Osteocyte (in vitro differentiated cells): ENCODE data around the gene EHMT1. TPM values are rescaled to one million over a fixed set of nuclear protein-coding genes. Genes with fewer than 3 reads are reported as not detected.
A peak's percentile ranks its signal among the peaks of the same experiment; 100 is the strongest.

Source experiments
- DNase-seq: peaks from one replicate; pipeline ENCODE4 v3.0.0; 2021; ENCODE audit warnings: mixed read lengths; ENCODE audit not compliant: unreplicated experiment; ENCODE audit errors: extremely low spot score
- H3K27ac Mint-ChIP-seq: one replicate; pipeline ENCODE4 v1.8.0; 2021; ENCODE audit warnings: mild to moderate bottlenecking, mixed read lengths; ENCODE audit not compliant: unreplicated experiment
- H3K27me3 Mint-ChIP-seq: one replicate; pipeline ENCODE4 v1.8.0; 2021; ENCODE audit warnings: mixed read lengths; ENCODE audit not compliant: unreplicated experiment
- H3K36me3 Mint-ChIP-seq: one replicate; pipeline ENCODE4 v1.8.0; 2021; ENCODE audit warnings: mixed read lengths; ENCODE audit not compliant: unreplicated experiment
- H3K4me1 Mint-ChIP-seq: one replicate; pipeline ENCODE4 v1.8.0; 2021; ENCODE audit warnings: mixed read lengths; ENCODE audit not compliant: unreplicated experiment
- H3K4me3 Mint-ChIP-seq: one replicate; pipeline ENCODE4 v1.8.0; 2021; ENCODE audit warnings: mild to moderate bottlenecking, moderate library complexity, mixed read lengths; ENCODE audit not compliant: unreplicated experiment
- H3K9me3 Mint-ChIP-seq: one replicate; pipeline ENCODE4 v1.8.0; 2021; ENCODE audit warnings: mixed read lengths; ENCODE audit not compliant: unreplicated experiment
- CTCF ChIP-seq: fragments of 200-600 bp; sonication (generic); IDR thresholded peaks from 2 replicates; pipeline ENCODE4 v1.5.0; 2021; ENCODE audit warnings: antibody characterized with exemption, mild to moderate bottlenecking, moderate library complexity
- total RNA-seq: library from RNA; stranded (reverse); gene quantifications from 2 replicates; pipeline ENCODE4 v1.2.1, GENCODE V29; 2021

The EHMT1 gene
- total RNA-seq, 1 donor from 2014 or later, result 88.6 TPM

- H3K4me3 Mint-ChIP-seq, result no peak overlapping the region
- no peak for DNase-seq
- H3K27ac Mint-ChIP-seq, result no peak overlapping the region
- no peaks in the 10 kb centered on the region for H3K27me3 Mint-ChIP-seq
- no peaks in the 10 kb centered on the region for H3K9me3 Mint-ChIP-seq
- no peaks in the 10 kb centered on the region for H3K36me3 Mint-ChIP-seq
- TF ChIP-seq CTCF, result no peak
- peaks cover 26% of the 10 kb centered on the region for H3K4me1 Mint-ChIP-seq
These were observed 67.1 kb downstream of the EHMT1 start for GRCh38 chr9:137685741-137686420.

- no peak for TF ChIP-seq CTCF
- no peak overlapping the region for H3K27ac Mint-ChIP-seq
- peaks cover 18% of the 10 kb centered on the region for H3K4me1 Mint-ChIP-seq
- H3K9me3 Mint-ChIP-seq, result no peaks in the 10 kb centered on the region
- DNase-seq, result no peak
- H3K36me3 Mint-ChIP-seq, result no peaks in the 10 kb centered on the region
- H3K27me3 Mint-ChIP-seq, result no peaks in the 10 kb centered on the region
- H3K4me3 Mint-ChIP-seq, result no peak overlapping the region
These were observed 69.5 kb downstream of the EHMT1 start for GRCh38 chr9:137688261-137688660.

GRCh38 chr9:137688725-137689124 is 69.9 kb downstream of the EHMT1 start:
- Mint-ChIP-seq H3K4me3 (no peak overlapping the region), H3K9me3 (no peaks in the 10 kb centered on the region), H3K27ac (no peak overlapping the region), H3K27me3 (no peaks in the 10 kb centered on the region), H3K36me3 (no peaks in the 10 kb centered on the region), H3K4me1 (peaks cover 18% of the 10 kb centered on the region)
- DNase-seq, result no peak
- TF ChIP-seq CTCF, result no peak

- H3K4me1 Mint-ChIP-seq, result peaks cover 21% of the 10 kb centered on the region
- H3K36me3 Mint-ChIP-seq, result no peaks in the 10 kb centered on the region
- no peak overlapping the region for H3K4me3 Mint-ChIP-seq
- H3K9me3 Mint-ChIP-seq, result no peaks in the 10 kb centered on the region
- no peak for DNase-seq
- no peaks in the 10 kb centered on the region for H3K27me3 Mint-ChIP-seq
- H3K27ac Mint-ChIP-seq, result peak overlapping the region; percentile 11
- no peak for TF ChIP-seq CTCF
These were observed 71.1 kb downstream of the EHMT1 start for GRCh38 chr9:137689745-137690529.

- Mint-ChIP-seq H3K27me3 (no peaks in the 10 kb centered on the region), H3K36me3 (no peaks in the 10 kb centered on the region), H3K4me3 (no peak overlapping the region), H3K4me1 (peaks cover 25% of the 10 kb centered on the region), H3K9me3 (no peaks in the 10 kb centered on the region), H3K27ac (no peak overlapping the region)
- no peak for DNase-seq
- TF ChIP-seq CTCF, result no peak
These were observed 72.3 kb downstream of the EHMT1 start for GRCh38 chr9:137690930-137691645.
